CD4-positive, alpha-beta T cell treated with Interleukin-17A for 1 hour (primary cell): ENCODE measurements around the gene NUP210L.
A peak's percentile ranks its signal among the peaks of the same experiment; 100 is the strongest.
"Not testable (repeated sequence)": the region's sequence is repeated elsewhere in the genome, so short reads cannot be mapped to it uniquely, and the experiment has no call there.

Experiments
- DNase-seq: peaks from one replicate; pipeline ENCODE4 v3.0.0-alpha.2; 2020

The NUP210L gene

GRCh38 chr1:154094411-154094810, 60.5 kb downstream of the NUP210L start:
- no peak for DNase-seq

GRCh38 chr1:154093699-154094098, 61.2 kb downstream of the NUP210L start:
- DNase-seq = no peak

GRCh38 chr1:154091706-154092105, 63.2 kb downstream of the NUP210L start:
- DNase-seq = no peak

GRCh38 chr1:154087574-154087973, 67.3 kb downstream of the NUP210L start:
- DNase-seq = no peak

- not testable (repeated sequence) for DNase-seq
Observed at GRCh38 chr1:154083057-154083456, 71.8 kb downstream of the NUP210L start.

- DNase-seq = no peak
Observed at GRCh38 chr1:154081386-154082126, 73.3 kb downstream of the NUP210L start.

GRCh38 chr1:154076413-154076812, 78.5 kb downstream of the NUP210L start:
- no peak for DNase-seq

- no peak for DNase-seq
Observed at GRCh38 chr1:154075746-154076145, 79.1 kb downstream of the NUP210L start.

GRCh38 chr1:154062309-154062708, 92.6 kb downstream of the NUP210L start:
- DNase-seq = no peak

- not testable (repeated sequence) for DNase-seq
Observed at GRCh38 chr1:154047436-154047835, 107.4 kb downstream of the NUP210L start.

- not testable (repeated sequence) for DNase-seq
Observed at GRCh38 chr1:154033697-154034096, 121.2 kb downstream of the NUP210L start.

- no peak for DNase-seq
Observed at GRCh38 chr1:154019940-154020339, 134.9 kb downstream of the NUP210L start.

GRCh38 chr1:154019269-154019668, 135.6 kb downstream of the NUP210L start:
- DNase-seq = no peak

- DNase-seq = no peak
Observed at GRCh38 chr1:154014154-154014907, 140.5 kb downstream of the NUP210L start.

- not testable (repeated sequence) for DNase-seq
Observed at GRCh38 chr1:154012543-154012942, 142.3 kb downstream of the NUP210L start.

GRCh38 chr1:154012129-154012528, 142.7 kb downstream of the NUP210L start:
- no peak for DNase-seq

GRCh38 chr1:154006136-154006535, 148.7 kb downstream of the NUP210L start:
- DNase-seq = no peak

GRCh38 chr1:154000420-154000819, 154.5 kb downstream of the NUP210L start:
- no peak for DNase-seq

GRCh38 chr1:153996882-153997281, 158.0 kb downstream of the NUP210L start:
- DNase-seq = not testable (repeated sequence)

- no peak for DNase-seq
Observed at GRCh38 chr1:153995640-153996039, 159.2 kb downstream of the NUP210L start.

GRCh38 chr1:153995202-153995601, 159.7 kb downstream of the NUP210L start:
- DNase-seq = no peak

- peak; percentile 16 for DNase-seq
Observed at GRCh38 chr1:153991806-153992205, 163.1 kb downstream of the NUP210L start.

GRCh38 chr1:153991151-153991630, 163.7 kb downstream of the NUP210L start:
- no peak for DNase-seq
